ENCODE data around the gene CD101.

DNA sequence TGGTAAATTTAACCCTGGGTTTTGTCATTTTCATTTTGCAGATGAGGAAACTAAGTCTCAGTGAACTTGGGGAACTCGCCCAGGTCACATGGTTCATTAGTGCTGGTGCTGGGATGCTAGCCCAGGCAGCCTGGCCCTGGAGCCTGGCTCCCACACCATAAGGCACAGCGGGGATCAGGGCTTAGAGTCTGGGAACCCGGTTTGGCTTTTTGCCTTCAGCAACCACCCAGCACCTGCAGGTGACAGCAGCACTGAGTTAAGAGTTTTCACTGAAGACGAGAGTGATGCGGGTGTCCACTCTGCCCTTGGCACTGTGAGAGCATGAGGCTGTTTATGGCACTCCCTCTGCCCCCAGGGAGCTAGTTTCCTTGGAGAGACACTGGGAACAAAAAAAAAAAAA is 18.4 kb upstream of the CD101 start:
- TF ChIP-seq CTCF (conservative IDR thresholded peaks at IDR 0.05 in 1 of 2, IDR thresholded peaks at IDR 0.05 in 1 of 2; ENCODE audit: extremely low read depth in 1 of 2, insufficient read depth in 1 of 2, low read depth in 1 of 2, low read length in 2 of 2) (no peak), EZH2 (IDR thresholded peaks at IDR 0.05; ENCODE audit: borderline replicate concordance, low read length) (no peak)
